RWPE2 (cell line): ENCODE data around the gene RBM43.

Experiments
- ATAC-seq: fragments of 200-7000 bp; cut with Tn5 transposase; 3 replicates; pipeline ENCODE4 v1.9.1; 2021; ENCODE audit warnings: low read depth
- DNase-seq: peaks from one replicate; pipeline ENCODE4 v3.0.0-alpha.2; 2020; ENCODE audit warnings: low spot score
- H3K27ac ChIP-seq: fragments of 450-650 bp; 2 replicates; pipeline ENCODE4 v1.5.1; 2017; ENCODE audit warnings: mild to moderate bottlenecking; ENCODE audit not compliant: poor library complexity, severe bottlenecking
- H3K27me3 ChIP-seq: fragments of 250-450 bp; sonication (Bioruptor Pico); 2 replicates; pipeline ENCODE4 v1.5.1; 2021; ENCODE audit warnings: mild to moderate bottlenecking, moderate library complexity; ENCODE audit not compliant: insufficient read depth, poor library complexity, severe bottlenecking
- H3K36me3 ChIP-seq: fragments of 250-450 bp; sonication (Bioruptor Pico); 2 replicates; pipeline ENCODE4 v1.5.1; 2020; ENCODE audit warnings: low read depth, mild to moderate bottlenecking, moderate library complexity
- H3K4me1 ChIP-seq: fragments of 250-450 bp; sonication (Bioruptor Pico); 2 replicates; pipeline ENCODE4 v1.5.1; 2021; ENCODE audit warnings: mild to moderate bottlenecking, moderate library complexity; ENCODE audit not compliant: insufficient read depth, poor library complexity, severe bottlenecking
- H3K4me3 ChIP-seq: fragments of 250-450 bp; sonication (Bioruptor Pico); 2 replicates; pipeline ENCODE4 v1.5.1; 2021; ENCODE audit warnings: mild to moderate bottlenecking, moderate library complexity; ENCODE audit not compliant: severe bottlenecking
- H3K9me3 ChIP-seq: fragments of 250-450 bp; sonication (Bioruptor Pico); 2 replicates; pipeline ENCODE4 v1.5.1; 2021; ENCODE audit warnings: mild to moderate bottlenecking, moderate library complexity; ENCODE audit not compliant: severe bottlenecking
- TF ChIP-seq, protein P1 (sequence below): fragments of 450-650 bp; IDR thresholded peaks from one replicate; pipeline ENCODE4 v1.5.1; 2017; ENCODE audit warnings: mild to moderate bottlenecking, moderate library complexity; ENCODE audit not compliant: poor library complexity, severe bottlenecking

RBM43 gene

DNA sequence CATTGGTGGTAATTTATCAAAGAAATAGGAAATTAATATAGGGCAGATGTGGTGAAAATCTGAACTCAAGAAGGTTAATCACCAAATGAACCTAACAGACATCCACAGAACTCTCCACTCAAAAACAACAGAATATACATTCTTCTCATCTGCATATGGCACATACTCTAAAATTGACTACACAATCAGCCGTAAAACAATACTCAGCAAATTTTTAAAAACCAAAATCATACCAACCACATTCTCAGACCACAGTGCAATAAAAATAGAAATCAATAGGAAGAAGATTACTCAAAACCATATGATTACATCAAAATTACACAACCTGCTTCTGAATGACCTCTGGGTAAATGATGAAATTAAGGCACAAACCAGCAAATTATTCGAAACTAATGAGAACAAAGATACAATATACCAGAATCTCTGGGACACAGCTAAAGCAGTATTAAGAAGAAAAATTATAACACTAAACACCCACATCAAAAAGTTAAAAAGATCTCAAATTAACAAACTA is 31.0 kb downstream of the RBM43 start:
- no peaks in the 10 kb centered on the region for H3K9me3 ChIP-seq
- H3K4me1 ChIP-seq = no peaks in the 10 kb centered on the region
- no peak overlapping the region for H3K27ac ChIP-seq
- no peak for ATAC-seq
- no peaks in the 10 kb centered on the region for H3K36me3 ChIP-seq
- TF ChIP-seq, protein P1, sequence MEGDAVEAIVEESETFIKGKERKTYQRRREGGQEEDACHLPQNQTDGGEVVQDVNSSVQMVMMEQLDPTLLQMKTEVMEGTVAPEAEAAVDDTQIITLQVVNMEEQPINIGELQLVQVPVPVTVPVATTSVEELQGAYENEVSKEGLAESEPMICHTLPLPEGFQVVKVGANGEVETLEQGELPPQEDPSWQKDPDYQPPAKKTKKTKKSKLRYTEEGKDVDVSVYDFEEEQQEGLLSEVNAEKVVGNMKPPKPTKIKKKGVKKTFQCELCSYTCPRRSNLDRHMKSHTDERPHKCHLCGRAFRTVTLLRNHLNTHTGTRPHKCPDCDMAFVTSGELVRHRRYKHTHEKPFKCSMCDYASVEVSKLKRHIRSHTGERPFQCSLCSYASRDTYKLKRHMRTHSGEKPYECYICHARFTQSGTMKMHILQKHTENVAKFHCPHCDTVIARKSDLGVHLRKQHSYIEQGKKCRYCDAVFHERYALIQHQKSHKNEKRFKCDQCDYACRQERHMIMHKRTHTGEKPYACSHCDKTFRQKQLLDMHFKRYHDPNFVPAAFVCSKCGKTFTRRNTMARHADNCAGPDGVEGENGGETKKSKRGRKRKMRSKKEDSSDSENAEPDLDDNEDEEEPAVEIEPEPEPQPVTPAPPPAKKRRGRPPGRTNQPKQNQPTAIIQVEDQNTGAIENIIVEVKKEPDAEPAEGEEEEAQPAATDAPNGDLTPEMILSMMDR = no peak
- no peak overlapping the region for H3K4me3 ChIP-seq
- no peaks in the 10 kb centered on the region for H3K27me3 ChIP-seq
- no peak for DNase-seq

DNA sequence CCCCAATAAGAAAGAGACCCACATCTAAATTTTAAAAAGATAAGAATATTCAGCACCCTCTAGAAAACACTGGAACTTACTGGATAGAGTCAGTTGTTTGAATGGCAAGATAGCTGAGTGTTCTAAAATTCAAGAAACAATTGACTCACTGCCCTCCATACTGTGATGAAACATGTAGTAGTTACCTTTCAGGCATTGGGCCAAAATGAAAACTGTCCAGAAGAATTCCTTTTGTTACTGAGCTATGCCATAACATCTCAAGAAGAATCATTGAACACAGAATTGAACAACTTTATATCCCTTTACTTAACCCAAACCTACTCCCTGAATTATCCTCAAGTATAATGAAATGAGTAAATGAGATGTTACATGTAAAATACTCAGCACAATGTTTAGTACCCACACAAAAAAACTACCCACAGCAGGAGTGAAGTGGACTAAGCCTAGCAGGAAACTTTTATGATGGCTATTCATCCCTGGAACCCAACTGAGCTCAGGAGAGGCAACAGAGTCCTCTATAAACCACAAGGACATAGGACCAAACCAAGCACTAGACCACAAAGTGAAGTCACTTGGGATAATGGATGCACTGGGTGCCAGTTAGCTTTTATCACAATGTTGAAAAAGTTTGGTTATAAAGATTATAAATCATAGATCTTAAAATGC is 32.7 kb downstream of the RBM43 start:
- Histone ChIP-seq H3K9me3 (no peaks in the 10 kb centered on the region), H3K36me3 (no peaks in the 10 kb centered on the region), H3K4me1 (no peaks in the 10 kb centered on the region), H3K4me3 (no peak overlapping the region), H3K27me3 (no peaks in the 10 kb centered on the region), H3K27ac (no peak overlapping the region)
- ATAC-seq (peak; percentile 38; the same call in 1 of the 3 replicates), DNase-seq (no peak)
- TF ChIP-seq, protein P1 = no peak

DNA sequence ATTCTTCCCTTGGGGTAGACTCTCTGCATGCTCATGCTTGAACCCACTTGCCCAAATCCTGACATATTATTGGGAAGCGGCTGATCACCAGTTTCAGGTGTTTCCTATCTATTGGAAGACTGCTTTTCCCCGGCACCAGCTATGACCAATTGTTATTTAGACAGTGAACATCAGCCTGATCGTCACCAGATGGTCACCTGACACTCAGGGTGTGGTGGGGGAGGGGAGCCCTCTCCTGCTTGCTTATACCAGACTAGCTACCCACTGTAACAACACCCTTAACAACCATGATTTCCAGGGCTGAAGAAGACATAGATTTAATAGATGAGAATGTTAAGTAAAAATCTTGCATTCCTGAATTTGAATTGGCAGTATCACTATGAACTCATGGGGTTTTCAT is 44.3 kb downstream of the RBM43 start:
- no peaks in the 10 kb centered on the region for H3K9me3 ChIP-seq
- no peak for ATAC-seq
- TF ChIP-seq, protein P1 = no peak
- no peaks in the 10 kb centered on the region for H3K27me3 ChIP-seq
- no peak for DNase-seq
- no peak overlapping the region for H3K27ac ChIP-seq
- no peaks in the 10 kb centered on the region for H3K4me1 ChIP-seq
- H3K4me3 ChIP-seq = no peak overlapping the region
- no peaks in the 10 kb centered on the region for H3K36me3 ChIP-seq

DNA sequence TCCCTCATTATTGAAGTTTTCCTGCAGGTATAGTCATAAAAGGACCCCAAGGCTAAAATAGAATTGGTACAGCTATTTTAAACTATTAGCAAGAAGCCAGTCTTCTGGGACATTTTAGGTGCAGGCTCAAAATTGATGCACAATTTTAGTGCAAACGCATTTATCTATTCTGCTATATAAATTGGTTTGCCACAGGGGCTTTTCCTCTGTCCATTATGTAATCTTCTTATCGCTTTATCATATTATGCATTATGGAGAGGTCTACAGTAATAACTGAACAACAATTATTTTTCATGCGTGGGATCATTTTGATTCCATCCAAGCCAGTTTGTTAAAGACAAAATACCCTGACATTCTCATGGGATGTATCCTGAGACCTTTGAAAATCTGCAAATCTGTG is 54.6 kb downstream of the RBM43 start:
- Histone ChIP-seq H3K4me1 (no peaks in the 10 kb centered on the region), H3K36me3 (no peaks in the 10 kb centered on the region), H3K27ac (no peak overlapping the region), H3K4me3 (no peak overlapping the region), H3K9me3 (no peaks in the 10 kb centered on the region), H3K27me3 (no peaks in the 10 kb centered on the region)
- ATAC-seq (no peak), DNase-seq (no peak)
- TF ChIP-seq, protein P1 = no peak

DNA sequence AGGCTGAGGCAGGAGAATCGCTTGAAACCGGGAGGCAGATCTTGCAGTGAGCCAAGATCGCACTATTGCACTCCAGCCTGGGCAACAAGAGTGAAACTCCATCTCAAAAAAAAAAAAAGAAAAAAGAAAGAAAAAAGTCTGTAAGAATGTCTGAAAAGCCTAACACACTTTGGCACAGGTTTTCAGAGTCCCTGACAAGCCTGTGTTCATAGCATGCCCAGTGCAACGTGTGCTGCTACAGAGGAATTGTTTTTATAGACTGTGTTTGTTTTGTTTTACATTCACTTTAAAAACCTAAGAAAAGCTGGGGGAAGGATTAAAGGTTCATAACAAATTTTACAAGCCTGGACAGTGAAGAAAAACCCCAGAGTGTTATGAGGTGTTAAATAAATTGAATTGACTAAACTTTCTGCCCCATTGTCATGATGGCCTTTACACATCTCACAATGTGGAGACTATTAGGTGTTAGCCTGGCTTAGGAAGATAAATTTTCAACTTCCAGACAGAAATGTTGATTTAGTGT is 55.2 kb downstream of the RBM43 start:
- H3K4me3 ChIP-seq = no peak overlapping the region
- no peak overlapping the region for H3K27ac ChIP-seq
- H3K4me1 ChIP-seq = no peaks in the 10 kb centered on the region
- no peak for ATAC-seq
- no peak for DNase-seq
- no peaks in the 10 kb centered on the region for H3K36me3 ChIP-seq
- TF ChIP-seq, protein P1 = no peak
- no peaks in the 10 kb centered on the region for H3K9me3 ChIP-seq
- H3K27me3 ChIP-seq = no peaks in the 10 kb centered on the region
